Epithelial cell of esophagus (primary cell): ENCODE measurements around the gene TRERF1.
A peak's percentile ranks its signal among the peaks of the same experiment; 100 is the strongest.
"Not testable (repeated sequence)": the region's sequence is repeated elsewhere in the genome, so short reads cannot be mapped to it uniquely, and the experiment has no call there.

Experiments used
- DNase-seq: peaks from one replicate; pipeline ENCODE4 v3.0.0; 2010; ENCODE audit warnings: low read depth
- H3K4me3 ChIP-seq: 2 replicates; pipeline ENCODE4 v1.5.1; 2011; ENCODE audit warnings: mild to moderate bottlenecking, low read length, control low read depth
- CTCF ChIP-seq: IDR thresholded peaks from 2 replicates; pipeline ENCODE4 v1.5.1; 2011; ENCODE audit warnings: low read depth, mild to moderate bottlenecking, low read length, control low read depth, inconsistent platforms; ENCODE audit not compliant: insufficient read depth; ENCODE audit errors: missing control alignments

Gene TRERF1

GRCh38 chr6:42222448-42222847 is 229.3 kb downstream of the TRERF1 start:
- TF ChIP-seq CTCF: no peak
- no peak overlapping the region for H3K4me3 ChIP-seq
- DNase-seq: peak; percentile 64

- TF ChIP-seq CTCF: no peak
- peak; percentile 88 for DNase-seq
- no peak overlapping the region for H3K4me3 ChIP-seq
These were observed 230.2 kb downstream of the TRERF1 start for GRCh38 chr6:42221546-42221945.

- DNase-seq: no peak
- no peak for TF ChIP-seq CTCF
- H3K4me3 ChIP-seq: no peak overlapping the region
These were observed 230.9 kb downstream of the TRERF1 start for GRCh38 chr6:42220807-42221206.

- TF ChIP-seq CTCF: no peak
- H3K4me3 ChIP-seq: peak within 1 kb of the TSS; percentile 99
- peak; percentile 95 for DNase-seq
These were observed 234.0 kb downstream of the TRERF1 start, which contains the start of gene MRPS10 for GRCh38 chr6:42217519-42218367. Gene MRPS10 (minus strand): TSS chr6:42217861. CDS start chr6:42217849, 12 bp downstream.

GRCh38 chr6:42217157-42217518 is 234.6 kb downstream of the TRERF1 start:
- H3K4me3 ChIP-seq: peak overlapping the region; percentile 99
- no peak for DNase-seq
- no peak for TF ChIP-seq CTCF

- peak overlapping the region; percentile 99 for H3K4me3 ChIP-seq
- not testable (repeated sequence) for DNase-seq
These were observed 235.2 kb downstream of the TRERF1 start for GRCh38 chr6:42216495-42216894.

GRCh38 chr6:42212442-42212841 is 239.3 kb downstream of the TRERF1 start:
- TF ChIP-seq CTCF: no peak
- H3K4me3 ChIP-seq: no peak overlapping the region
- no peak for DNase-seq
